GM10248 (cell line): Measurements from ENCODE around the gene YBX3.

ENCODE experiments used
- CTCF ChIA-PET: fragments of 300-600 bp; sonication (Branson Sonifier 250); formaldehyde crosslinking; extraction: SDS; loops from one replicate; lab custom pipeline; 2021; ENCODE audit warnings: antibody characterized with exemption; lab: Yijun Ruan, JAX
- POLR2A ChIA-PET: fragments of 350-650 bp; sonication (Branson Sonifier 250); formaldehyde crosslinking; extraction: SDS; loops from one replicate; lab custom pipeline; 2020; ENCODE audit warnings: antibody characterized with exemption; lab: Yijun Ruan, JAX
- DNase-seq: peaks from one replicate; pipeline ENCODE4 v3.0.0; 2012; ENCODE audit errors: extremely low spot score
- TF ChIP-seq, protein P1 (sequence below): IDR thresholded peaks from 2 replicates; pipeline ENCODE4 v1.5.1; 2012; ENCODE audit warnings: mild to moderate bottlenecking, low read depth; ENCODE audit errors: extremely low read depth, missing control alignments, control extremely low read depth

YBX3 gene

DNA sequence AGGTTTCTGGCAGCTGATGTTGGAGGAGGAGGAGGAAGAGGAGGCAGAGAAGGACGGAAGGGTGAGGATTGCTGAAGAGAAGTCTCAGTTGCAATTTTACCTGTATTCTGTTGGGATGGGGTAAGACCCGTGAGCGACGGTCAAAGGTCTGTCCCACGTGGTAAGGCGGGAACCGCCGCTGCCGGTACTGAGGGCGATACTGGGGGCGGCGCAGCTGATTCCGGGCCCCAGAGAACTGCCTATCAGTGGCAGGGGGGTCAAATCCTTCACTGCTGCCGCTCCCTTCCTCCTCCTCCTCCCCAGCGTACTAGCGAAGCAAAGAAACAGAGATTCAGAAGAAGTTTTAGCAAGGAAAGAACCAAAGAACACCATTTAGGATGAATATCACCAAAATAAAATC is 13.3 kb downstream of the YBX3 start:
- DNase-seq: no peak
- POLR2A ChIA-PET: no interaction called here
- TF ChIP-seq, protein P1, sequence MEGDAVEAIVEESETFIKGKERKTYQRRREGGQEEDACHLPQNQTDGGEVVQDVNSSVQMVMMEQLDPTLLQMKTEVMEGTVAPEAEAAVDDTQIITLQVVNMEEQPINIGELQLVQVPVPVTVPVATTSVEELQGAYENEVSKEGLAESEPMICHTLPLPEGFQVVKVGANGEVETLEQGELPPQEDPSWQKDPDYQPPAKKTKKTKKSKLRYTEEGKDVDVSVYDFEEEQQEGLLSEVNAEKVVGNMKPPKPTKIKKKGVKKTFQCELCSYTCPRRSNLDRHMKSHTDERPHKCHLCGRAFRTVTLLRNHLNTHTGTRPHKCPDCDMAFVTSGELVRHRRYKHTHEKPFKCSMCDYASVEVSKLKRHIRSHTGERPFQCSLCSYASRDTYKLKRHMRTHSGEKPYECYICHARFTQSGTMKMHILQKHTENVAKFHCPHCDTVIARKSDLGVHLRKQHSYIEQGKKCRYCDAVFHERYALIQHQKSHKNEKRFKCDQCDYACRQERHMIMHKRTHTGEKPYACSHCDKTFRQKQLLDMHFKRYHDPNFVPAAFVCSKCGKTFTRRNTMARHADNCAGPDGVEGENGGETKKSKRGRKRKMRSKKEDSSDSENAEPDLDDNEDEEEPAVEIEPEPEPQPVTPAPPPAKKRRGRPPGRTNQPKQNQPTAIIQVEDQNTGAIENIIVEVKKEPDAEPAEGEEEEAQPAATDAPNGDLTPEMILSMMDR: no peak
- CTCF ChIA-PET: interaction anchor here (1.2 kb wide), 1 partner anchor 9 kb away, joined by 3 read pairs; no protein-coding TSS in a partner anchor

DNA sequence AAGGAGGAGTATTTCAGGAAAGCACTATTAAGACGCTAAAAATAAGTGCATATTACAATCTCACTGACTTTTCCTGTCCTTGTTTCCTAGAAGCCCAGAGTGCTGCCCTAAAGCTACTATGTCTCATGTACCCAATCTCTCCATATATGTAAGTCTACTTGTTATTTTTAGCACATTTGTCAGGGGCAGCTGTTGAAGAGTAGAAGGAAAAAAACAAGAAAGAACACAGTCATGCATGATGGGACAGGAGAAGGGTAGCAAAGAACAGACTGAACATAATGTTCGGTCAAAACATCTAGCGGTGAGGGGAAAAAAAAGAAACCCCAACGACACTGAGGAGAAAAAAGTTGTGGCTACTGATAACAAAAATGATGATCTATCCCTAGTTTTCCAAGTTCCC is 14.3 kb downstream of the YBX3 start:
- ChIA-PET CTCF (interaction anchor here (1.1 to 2.2 kb wide), 2 partner anchors 11 to 19 kb away, joined by 3 to 9 read pairs; no protein-coding TSS in a partner anchor), POLR2A (no interaction called here)
- DNase-seq: no peak
- TF ChIP-seq, protein P1: no peak

DNA sequence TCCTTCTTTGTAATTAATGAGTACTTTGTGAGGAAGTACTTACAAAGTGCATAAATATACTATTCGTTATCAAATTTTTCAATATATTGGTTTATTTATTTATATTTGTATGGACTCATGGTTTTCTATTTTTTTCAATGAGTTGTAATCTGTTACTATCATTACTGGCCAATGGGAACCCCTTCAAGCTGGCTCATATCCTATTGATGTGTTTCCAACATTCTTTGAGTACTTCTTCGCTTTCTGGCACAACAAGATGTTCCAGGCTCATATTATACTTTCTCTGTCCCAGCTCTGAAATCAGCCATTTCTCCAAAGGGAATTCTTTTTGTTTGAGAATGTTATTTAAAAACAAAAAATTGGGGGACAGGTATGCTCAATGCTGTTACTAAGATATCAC is 17.5 kb downstream of the YBX3 start:
- POLR2A ChIA-PET: no interaction called here
- CTCF ChIA-PET: no interaction called here
- TF ChIP-seq, protein P1: no peak
- no peak for DNase-seq

DNA sequence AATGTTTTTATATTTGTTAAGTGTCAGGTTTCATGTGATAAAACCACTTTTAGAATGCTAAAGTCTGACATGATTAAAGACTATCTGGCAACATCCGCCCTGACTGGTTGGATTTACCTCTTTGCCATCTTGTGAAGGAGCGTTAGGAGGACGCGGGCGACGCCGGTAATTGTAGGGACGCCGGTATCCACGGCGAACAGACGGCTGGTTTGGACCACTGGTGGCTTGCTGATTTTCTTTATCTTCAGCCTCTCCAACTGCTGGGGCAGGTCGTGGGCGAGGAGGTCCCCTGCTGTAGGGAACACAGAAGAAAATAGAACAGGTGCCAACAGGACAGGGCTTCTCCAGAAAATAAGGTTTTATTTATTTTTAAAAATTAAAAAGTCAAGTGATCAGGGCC is 21.3 kb downstream of the YBX3 start:
- ChIA-PET POLR2A (no interaction called here), CTCF (interaction anchor here (4.0 kb wide), 1 partner anchor 48 kb away, joined by 11 read pairs; no protein-coding TSS in a partner anchor)
- TF ChIP-seq, protein P1: no peak
- DNase-seq: no peak

DNA sequence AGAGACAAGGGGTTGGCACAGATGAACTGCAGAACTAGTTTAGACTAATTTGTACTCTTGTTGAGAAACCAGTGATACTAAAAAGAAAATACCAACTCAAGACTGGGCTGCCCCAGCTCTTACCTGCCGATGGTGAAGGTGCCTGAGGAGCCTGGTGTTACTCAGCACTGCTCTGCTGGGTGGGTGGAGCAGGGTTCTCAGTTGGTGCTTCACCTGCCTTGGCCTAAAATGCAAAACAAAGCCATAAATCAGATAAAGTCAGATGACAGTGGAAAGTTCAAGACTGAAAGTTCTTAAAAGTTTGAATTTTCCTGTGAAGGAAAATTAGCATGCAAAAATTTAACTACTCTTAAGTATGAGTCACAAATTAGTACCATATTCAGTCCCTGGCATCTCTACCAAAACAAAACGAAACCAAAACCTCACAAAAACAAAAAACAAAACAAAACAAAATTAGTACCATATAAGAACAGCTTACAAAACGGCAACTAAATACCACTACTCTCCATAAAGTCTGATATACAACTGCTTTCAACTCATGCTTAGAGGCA is 21.9 kb downstream of the YBX3 start:
- peak; percentile 13 for DNase-seq
- POLR2A ChIA-PET: no interaction called here
- TF ChIP-seq, protein P1: no peak
- CTCF ChIA-PET: interaction anchor here (4.0 kb wide), 1 partner anchor 49 kb away, joined by 11 read pairs; no protein-coding TSS in a partner anchor

DNA sequence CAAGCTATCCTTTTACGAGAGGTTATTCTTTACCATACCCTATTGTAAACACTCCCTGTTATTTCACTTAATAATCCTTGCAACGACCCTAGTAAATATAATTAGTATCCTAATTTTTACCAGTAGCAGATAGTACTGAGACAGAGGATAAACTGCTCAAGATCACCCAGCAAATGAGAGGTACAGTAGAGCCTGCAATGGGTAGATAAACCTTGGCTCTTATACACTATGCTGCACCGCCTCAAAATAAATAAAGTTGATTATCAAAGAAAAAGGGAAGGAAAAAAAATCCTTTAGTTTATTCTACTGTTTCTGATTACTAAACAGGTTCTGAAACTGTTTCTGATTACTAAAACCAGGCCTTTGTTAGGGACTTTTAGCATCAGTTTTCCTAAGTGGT is 22.5 kb downstream of the YBX3 start:
- ChIA-PET CTCF (interaction anchor here (4.0 kb wide), 1 partner anchor 49 kb away, joined by 11 read pairs; no protein-coding TSS in a partner anchor), POLR2A (no interaction called here)
- TF ChIP-seq, protein P1: no peak
- DNase-seq: no peak

DNA sequence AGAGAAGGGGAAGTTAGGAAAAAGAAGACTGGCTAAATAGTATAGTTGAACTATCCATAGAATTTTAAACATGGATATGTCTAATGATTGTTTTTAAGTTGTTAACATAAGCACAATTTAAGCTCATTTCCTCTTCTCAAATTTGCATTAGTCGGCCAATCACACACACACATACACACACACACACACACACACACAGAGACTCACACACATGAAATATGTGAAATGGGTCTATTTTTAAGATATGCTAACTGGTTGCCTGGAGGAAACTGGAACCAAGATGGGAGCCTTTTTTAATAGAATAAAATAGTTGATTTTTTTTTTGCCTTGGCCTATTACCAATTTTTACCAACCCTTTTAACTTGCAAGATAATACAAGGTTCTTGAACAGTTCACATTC is 25.3 kb downstream of the YBX3 start:
- TF ChIP-seq, protein P1: no peak
- CTCF ChIA-PET: interaction anchor here (1.4 to 4.0 kb wide), 4 partner anchors 10 to 788 kb away, joined by 3 to 11 read pairs (median 6); no protein-coding TSS in a partner anchor
- DNase-seq: no peak
- POLR2A ChIA-PET: no interaction called here
